Stimulated activated CD8-positive, alpha-beta memory T cell treated with anti-CD3 and anti-CD28 coated beads, Interleukin-4, amount 100 ng/mL, for 1 hour (primary cell): ENCODE measurements around the gene DGKH.
"Not testable (repeated sequence)": the region's sequence is repeated elsewhere in the genome, so short reads cannot be mapped to it uniquely, and the experiment has no call there.

Experiments
- DNase-seq, 2 donors: peaks; one replicate each; pipeline ENCODE4 v3.0.0-alpha.2; 2020; ENCODE audit warnings: low read depth in 2 of 2, low spot score in 1 of 2

Gene DGKH

DNA sequence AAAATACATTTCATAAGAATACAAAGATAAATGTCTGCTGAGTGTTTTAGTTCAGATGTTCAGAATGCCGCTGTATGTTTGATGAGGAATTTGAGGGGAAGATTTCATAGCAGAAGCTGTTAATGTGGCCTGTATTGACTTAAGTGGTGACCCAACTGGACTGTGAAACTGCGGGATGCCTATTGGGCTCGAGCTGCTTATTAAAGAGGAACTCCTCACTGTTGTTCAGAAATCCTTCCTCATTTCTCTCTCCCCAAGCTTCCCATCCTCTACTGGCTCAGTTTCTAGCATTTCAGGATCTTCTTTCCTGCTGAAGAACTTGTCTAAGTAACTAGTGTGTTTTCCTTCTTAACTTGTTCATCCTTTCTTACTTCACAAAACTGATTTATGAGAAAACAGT is 20.4 kb downstream of the DGKH start:
- no peak for DNase-seq

GRCh38 chr13:42070599-42070998 is 22.2 kb downstream of the DGKH start:
- not testable (repeated sequence) for DNase-seq

DNA sequence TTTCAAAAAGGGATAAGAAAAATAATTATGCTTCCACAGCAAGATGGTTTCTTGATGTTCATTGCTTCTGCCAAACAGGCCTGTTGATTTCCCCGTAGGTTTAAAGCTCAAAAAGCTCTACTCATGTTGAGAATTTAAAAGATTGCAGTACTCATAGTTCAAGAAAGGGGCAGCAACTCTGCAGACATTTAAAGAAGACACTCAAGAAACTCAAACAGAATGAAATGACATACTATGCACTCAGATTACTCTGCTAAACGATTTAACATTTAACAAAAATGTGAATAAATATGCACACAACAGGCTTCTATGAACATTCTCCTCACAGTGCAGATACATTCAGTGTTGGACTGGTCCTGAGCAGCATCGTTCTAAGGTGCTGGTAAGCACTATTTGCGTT is 22.7 kb downstream of the DGKH start:
- DNase-seq: not testable (repeated sequence)

DNA sequence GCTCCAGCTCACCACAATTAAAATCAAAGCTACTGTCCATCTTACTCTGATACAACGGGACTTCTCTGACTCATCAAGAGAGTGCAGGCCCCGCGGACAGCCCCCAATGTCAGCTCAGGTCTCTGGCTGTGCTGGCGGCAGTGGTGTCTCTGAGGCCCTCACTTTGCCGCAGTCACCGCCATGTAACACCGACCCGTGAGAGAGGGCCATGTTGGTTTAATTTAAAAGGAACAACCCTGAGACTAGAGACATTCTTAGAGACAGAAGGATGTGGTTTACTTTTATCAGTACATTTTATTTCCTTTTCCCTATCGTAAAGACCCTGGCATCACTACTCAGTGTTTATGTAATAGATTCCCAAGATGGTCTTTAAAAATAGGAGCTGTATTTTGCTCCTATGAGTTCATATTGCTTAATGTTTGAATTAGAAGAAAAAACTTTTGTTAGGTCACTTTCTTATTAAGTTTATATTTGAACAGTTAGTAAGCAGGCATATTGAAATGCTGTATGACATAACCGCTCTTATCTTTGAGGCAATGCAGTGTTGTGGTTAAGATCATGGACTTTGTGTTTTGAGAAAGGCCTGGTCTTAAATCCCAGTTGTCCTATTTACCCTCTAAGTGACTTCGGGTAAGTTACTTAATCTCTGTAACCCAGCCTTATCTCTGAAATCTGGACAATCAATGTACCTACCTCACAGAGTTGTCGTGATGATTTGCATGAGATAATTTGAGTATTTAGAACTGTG is 23.4 kb downstream of the DGKH start:
- DNase-seq: no peak

DNA sequence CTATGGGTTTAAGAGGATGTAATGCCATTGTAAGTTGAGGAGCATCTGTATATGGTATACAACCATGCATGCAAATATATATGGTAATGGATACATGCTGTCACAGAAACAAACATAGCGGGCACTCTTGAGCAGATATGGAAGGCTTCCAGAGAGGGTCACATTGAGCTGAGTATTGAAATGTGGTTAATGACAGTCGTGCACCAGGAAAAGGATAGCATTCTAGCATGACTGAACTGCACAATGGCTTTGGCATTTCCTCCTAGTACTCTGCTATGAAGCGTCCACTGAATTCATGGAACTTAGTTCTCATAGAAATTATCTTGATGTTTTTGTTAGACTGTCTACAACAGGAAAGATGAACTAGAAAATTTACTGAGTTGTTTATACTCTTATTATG is 25.2 kb downstream of the DGKH start:
- no peak for DNase-seq

- DNase-seq: no peak
Measured at GRCh38 chr13:42075517-42075916, 27.1 kb downstream of the DGKH start.

- no peak for DNase-seq
Measured at GRCh38 chr13:42076309-42076713, 27.9 kb downstream of the DGKH start.

DNA sequence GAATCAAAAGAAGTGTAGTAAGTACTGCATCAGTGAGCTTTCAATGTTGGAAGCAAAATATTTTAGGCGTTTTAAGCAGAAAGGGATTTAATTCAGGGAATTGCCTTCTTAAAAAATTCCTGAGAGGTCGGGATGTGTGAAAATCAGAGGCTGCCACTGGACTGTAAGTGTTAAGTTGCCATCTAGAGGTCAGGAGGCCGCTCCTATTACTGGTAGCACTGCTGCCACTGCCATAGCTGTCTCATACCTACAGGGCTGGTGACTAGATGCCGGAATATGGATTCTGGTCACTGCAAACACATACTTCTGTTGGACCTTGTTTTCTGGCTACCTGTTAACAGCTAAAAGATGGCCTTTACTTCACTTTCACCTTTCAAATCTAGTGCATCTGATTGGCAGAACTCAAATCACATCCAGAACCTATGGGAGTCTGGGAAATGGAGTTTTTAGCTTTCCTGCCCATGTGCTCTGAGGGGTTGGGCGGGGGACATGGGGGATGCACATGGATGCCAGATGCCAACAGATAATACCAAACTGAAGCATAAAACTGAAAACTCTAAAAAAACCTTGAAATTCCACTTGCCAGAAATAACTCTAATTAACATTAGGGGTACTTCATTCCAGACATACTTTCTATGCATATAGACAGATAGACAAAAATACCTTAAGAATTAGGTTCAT is 29.8 kb downstream of the DGKH start:
- no peak for DNase-seq

- no peak for DNase-seq
Measured at GRCh38 chr13:42083138-42083770, 34.8 kb downstream of the DGKH start.

- no peak for DNase-seq
Measured at GRCh38 chr13:42084722-42085121, 36.3 kb downstream of the DGKH start.

- DNase-seq: no peak
Measured at GRCh38 chr13:42086582-42086981, 38.1 kb downstream of the DGKH start.

GRCh38 chr13:42094516-42095040 is 46.1 kb downstream of the DGKH start:
- no peak for DNase-seq

DNA sequence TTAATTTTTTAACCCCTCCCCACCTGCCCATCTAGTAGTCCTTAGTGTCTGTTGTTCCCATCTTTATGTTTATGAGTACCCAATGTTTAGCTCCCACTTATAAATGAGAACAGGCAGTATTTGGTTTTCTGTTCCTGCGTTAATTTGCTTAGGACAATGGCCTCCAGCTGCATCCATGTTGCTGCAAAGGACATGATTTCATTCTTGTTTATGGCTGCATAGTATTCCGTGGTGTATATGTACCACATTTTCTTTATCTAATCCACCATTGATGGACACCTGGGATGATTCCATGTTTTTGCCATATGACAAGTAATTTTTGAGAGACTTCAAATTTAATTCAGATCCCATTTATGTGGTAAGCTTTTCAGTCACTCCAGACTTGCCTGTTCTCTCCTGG is 47.8 kb downstream of the DGKH start:
- not testable (repeated sequence) for DNase-seq

DNA sequence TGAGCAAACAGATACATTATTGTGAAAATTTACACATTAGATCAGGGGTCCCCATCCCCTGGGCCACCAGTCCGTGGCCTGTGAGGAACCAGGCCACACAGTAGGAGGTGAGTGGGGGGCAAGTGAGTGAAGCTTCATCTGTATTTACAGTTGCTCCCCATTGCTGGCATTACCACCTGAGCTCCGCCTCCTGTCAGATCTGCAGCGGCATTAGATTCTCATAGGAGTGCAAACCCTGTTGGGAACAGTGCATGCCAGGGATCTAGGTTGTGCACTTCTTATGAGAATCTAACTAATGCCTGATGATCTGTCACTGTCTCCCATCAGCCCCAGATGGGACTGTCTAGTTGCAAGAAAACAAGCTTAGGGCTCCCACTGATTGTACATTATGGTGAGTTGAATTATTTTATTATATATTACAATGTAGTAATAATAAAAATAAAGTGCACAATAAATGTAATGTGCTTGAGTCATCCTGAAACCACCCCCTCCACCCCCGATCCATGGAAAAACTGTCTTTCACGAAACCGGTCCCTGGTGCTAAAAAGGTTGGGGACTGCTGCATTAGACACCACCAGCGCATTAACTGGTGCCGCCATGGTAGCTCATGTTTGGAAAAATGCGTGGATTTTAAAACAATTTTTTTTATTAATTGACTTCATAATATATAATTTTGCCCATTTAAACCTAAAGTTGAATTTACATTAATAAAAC is 51.7 kb downstream of the DGKH start:
- DNase-seq: no peak

DNA sequence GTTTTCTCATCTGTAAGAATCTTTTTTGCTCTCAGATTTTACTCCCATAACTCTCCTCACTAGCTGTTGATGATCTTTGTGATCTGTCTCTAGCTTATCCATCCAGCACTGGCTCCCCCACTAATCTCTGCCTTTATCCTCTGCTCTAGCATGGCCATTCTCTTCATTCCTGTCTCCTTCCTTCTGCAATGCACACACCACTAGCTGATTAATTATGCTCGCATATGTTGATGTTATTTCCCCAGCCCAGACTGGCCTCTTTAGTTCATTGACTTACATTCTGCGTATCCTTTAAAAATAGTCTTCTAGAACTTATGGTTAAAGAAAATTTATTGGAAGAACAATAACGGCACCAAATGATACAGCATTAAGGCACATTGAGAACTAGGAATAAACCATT is 52.5 kb downstream of the DGKH start:
- no peak for DNase-seq

DNA sequence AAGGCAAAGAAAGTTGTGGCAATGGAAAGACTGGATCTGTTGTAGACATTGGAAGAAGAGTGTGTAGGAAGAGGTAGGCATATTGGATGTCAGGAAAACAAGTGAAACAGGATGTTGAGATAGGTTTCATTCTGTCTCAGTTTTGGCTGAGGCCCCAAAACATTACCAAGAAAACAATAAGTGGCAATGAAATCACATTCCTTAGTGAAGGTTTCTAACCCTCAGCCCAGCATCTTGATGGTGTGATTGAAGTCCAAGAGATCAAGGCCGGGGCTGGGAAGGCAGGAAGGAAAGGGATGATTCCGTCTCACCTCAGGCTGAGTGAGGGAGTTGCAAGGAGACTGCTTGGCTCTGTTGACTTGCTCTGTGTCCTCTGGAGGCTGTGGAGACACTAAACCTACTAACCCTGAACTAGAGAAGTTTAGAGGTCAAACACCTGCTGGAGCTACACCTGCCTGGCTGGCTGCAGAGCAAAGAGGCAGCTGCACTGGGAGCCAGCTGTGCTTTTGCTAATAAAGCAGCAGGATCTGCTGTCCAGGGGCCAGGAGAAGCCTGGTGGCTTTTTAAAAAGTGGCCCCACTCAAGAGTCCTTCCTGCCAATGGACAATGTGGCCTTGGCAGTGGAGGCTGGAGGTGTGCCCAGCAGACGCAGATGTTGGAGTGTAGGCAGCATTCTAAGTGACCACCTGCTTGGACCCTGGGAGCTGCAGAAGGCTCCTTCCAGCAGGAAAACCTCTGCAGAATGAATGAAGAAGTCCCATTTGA is 53.6 kb downstream of the DGKH start:
- no peak for DNase-seq

- no peak for DNase-seq
Measured at GRCh38 chr13:42102961-42103865, 54.8 kb downstream of the DGKH start.

DNA sequence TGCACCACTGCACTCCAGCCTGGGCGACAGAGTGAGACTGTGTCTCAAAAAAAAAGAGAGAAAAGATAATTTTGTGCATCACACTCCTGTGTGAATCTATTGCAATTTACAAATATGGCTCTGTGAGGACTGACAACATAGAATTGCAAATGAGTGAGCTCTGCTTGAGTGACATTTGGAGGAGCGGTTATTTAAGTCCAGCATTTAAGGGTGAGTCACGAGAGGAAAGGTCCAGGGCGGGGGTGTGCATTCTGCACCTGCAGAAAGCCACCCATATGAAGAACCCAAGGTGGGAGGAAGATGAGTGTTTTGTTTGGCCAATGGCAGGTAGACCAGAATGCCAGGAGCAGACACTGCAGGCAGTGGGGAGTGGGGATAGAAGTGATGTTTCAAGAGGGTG is 58.5 kb downstream of the DGKH start:
- DNase-seq: no peak

GRCh38 chr13:42107421-42107820 is 59.0 kb downstream of the DGKH start:
- no peak for DNase-seq

DNA sequence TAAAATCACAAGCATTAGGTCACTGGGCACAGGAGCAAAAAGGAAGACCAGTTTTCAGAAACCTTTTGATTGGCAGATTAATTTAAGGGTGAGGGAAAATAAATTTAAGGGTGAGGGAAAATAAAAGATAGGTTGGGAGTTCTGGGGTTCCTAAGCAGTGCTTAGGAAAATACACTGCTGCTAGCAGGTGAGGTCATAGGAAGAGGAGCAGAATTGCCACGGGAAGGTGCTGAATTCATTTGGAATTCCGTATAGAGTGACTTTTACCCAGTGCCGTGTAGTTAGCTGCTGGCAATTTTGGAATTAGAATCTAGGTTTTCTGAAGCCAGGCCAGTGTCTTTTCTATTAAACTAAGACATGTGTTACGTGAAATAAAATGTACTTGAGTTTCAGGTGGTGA is 59.8 kb downstream of the DGKH start:
- no peak for DNase-seq
